Activated T-helper 17 cell treated with anti-CD3 and anti-CD28 coated beads, Interleukin-2, amount 50 U/mL, for 72 hours (primary cell): ENCODE results near the gene PEDS1. TPM values are rescaled to one million over a fixed set of nuclear protein-coding genes. Genes with fewer than 3 reads are reported as not detected.

Experiments
- ATAC-seq: fragments of 150-1000 bp; cut with Tn5 transposase; replicated peaks from 2 replicates; pipeline ENCODE4 v1.10.0; 2021; ENCODE audit warnings: mild to moderate bottlenecking, moderate library complexity
- H3K27ac Mint-ChIP-seq: one replicate; pipeline ENCODE4 v1.8.0; 2022; ENCODE audit warnings: mixed read lengths
- H3K27me3 Mint-ChIP-seq: one replicate; pipeline ENCODE4 v1.8.0; 2022; ENCODE audit warnings: mixed read lengths
- H3K36me3 Mint-ChIP-seq: one replicate; pipeline ENCODE4 v1.8.0; 2022; ENCODE audit warnings: low read depth, mild to moderate bottlenecking, mixed read lengths
- H3K4me1 Mint-ChIP-seq: one replicate; pipeline ENCODE4 v1.8.0; 2022; ENCODE audit warnings: mixed read lengths
- H3K4me3 Mint-ChIP-seq: one replicate; pipeline ENCODE4 v1.8.0; 2022; ENCODE audit warnings: mild to moderate bottlenecking, mixed read lengths
- H3K9me3 Mint-ChIP-seq: one replicate; pipeline ENCODE4 v1.8.0; 2022; ENCODE audit warnings: mixed read lengths
- total RNA-seq, 2 donors: library from RNA; stranded (reverse); gene quantifications; one replicate each; pipeline ENCODE4 v1.2.3, GENCODE V29; 2022

Gene PEDS1
- total RNA-seq, 2 donors from 2014 or later: 13.1 to 22.0 TPM

DNA sequence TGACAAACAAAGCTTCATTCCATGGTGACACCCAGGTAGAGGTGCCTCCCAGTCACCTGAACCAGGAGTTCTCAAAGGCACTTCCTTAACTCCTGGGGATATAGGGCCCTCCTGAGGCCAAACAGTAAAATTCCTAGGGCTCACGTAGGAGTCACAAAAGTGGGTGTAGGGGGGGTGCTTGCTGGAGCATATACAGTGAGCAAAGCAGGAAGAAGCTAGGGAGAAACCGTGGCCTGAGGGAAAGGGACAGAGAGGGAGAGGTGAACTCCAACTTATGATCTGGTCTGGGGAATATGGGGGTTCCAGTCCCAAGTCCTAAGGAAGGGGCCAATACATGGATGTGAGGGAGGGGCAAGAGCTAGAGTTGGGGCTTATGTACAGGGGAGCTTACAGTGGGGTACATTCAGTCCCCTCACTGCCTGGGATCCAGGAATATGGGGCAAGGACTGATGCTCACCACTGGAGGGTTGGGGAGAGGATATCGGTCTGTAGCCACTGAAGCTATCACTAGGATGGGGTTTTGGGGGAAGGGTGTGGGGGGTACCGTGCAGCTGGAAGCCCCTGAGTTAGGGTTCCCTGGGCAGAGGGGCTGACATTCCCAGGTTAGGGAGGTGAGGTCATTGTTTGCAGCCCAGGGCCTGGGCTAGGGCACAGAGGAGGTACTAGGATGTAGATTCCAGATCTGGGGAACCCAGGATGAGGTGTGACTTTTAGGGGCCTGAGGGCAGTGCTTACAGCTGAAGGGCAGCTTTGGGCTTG lies 950 bp downstream of the PEDS1 start:
- Mint-ChIP-seq H3K4me1 (peaks cover 36% of the 10 kb centered on the region), H3K27me3 (no peaks in the 10 kb centered on the region), H3K27ac (peak overlapping the region; percentile 97)

GRCh38 chr20:50151034-50151743 lies 2.3 kb downstream of the PEDS1 start:
- ATAC-seq: no peak
- no peaks in the 10 kb centered on the region for H3K27me3 Mint-ChIP-seq
- H3K4me1 Mint-ChIP-seq: peaks cover 41% of the 10 kb centered on the region
- no peaks in the 10 kb centered on the region for H3K9me3 Mint-ChIP-seq
- peak overlapping the region; percentile 87 for H3K4me3 Mint-ChIP-seq
- H3K27ac Mint-ChIP-seq: peak overlapping the region; percentile 97
- peaks cover 49% of the 10 kb centered on the region for H3K36me3 Mint-ChIP-seq

More for the DNA sequence above, 950 bp downstream of the PEDS1 start:
- ATAC-seq: no peak
- Mint-ChIP-seq H3K36me3 (peaks cover 42% of the 10 kb centered on the region), H3K4me3 (peak overlapping the region; percentile 87), H3K9me3 (no peaks in the 10 kb centered on the region)

DNA sequence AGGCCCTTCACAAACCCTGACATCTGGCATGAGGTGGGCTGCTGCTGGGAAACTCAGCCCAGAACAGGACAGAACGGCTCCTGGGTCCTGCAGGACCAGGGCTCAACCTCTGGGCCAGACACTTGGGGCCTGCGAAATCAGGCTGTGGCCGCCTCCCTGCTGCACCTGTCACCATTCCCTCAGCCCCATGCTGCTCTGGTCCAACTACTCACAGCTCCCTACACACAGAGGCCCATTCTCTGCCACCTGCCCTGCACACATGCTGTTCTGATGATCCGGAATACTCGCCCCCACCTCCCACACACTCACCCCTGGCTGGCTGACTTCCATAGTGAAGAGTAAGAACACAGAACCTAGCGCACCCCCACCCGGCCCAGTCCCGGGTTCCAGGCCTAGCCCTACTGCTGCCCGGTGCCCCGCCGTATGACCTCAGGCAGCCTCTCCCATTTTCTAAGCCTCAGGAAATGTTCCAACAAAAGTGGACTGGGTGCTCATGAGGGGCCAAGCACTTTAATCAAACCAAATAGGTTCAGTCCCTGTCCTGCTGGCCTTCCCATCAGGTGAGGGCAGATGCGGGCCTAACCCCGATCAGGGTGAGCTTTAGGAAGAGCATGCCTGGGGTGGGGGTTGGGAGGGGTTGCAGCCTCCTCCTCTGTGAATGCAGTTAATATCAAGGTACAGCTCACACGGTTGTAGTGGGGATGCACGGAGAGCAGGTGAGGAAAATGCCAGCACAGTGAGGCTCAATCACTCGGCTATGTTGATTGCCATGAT lies 3.9 kb downstream of the PEDS1 start:
- H3K27ac Mint-ChIP-seq: peak overlapping the region; percentile 97
- no peaks in the 10 kb centered on the region for H3K27me3 Mint-ChIP-seq
- peak overlapping the region; percentile 87 for H3K4me3 Mint-ChIP-seq
- peaks cover 54% of the 10 kb centered on the region for H3K36me3 Mint-ChIP-seq
- no peak for ATAC-seq
- H3K9me3 Mint-ChIP-seq: no peaks in the 10 kb centered on the region
- peaks cover 45% of the 10 kb centered on the region for H3K4me1 Mint-ChIP-seq

DNA sequence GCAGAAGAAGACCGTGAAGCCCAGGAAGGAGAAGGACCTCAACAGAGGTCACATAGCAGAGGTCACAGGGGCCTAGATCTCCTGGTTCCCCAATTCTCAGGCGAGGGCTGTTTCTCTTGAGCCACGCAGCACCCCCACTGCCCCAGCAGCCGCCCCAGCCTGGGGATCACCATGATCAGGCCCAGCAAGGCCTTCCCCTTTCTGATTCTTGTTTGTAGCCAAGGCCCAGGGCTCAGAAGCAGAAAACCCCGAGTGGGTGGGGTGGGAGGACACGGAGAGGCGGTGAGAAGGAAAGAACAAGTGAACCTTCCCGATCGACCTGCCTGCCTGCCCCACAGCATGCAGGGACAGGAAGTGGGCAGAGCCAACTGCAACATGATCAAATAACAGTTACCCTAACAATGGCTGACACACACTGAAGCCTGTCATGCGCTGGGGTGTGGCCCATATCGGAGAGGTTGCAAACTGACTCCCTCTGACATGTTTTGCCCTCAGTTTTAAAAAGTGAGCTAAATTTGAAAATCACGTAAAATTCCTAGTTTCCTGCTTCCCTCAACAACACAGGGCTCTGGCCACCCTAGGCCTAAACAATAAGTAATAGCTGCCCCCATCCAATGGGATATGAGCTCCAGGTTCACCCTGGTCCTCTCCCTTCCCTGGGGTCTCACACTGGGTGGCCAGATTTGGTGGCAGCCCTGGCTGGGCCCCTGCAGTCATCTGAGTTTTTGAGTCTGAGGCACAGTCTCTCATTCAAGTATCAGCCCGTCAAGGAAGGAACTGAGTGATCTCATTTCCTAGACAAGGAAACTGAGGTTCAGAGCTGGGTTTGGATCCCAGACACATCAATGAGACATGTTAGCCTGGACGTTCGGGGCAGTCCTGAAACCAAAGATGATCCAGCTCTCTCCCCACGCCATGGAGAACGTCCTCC lies 6.5 kb downstream of the PEDS1 start:
- Mint-ChIP-seq H3K36me3 (peaks cover 58% of the 10 kb centered on the region), H3K9me3 (no peaks in the 10 kb centered on the region), H3K27me3 (no peaks in the 10 kb centered on the region), H3K4me3 (peak overlapping the region; percentile 84), H3K27ac (peak overlapping the region; percentile 97), H3K4me1 (peaks cover 37% of the 10 kb centered on the region)
- peak; percentile 99 for ATAC-seq

- peaks cover 58% of the 10 kb centered on the region for H3K36me3 Mint-ChIP-seq
Observed at GRCh38 chr20:50146214-50146613, 7.3 kb downstream of the PEDS1 start.

DNA sequence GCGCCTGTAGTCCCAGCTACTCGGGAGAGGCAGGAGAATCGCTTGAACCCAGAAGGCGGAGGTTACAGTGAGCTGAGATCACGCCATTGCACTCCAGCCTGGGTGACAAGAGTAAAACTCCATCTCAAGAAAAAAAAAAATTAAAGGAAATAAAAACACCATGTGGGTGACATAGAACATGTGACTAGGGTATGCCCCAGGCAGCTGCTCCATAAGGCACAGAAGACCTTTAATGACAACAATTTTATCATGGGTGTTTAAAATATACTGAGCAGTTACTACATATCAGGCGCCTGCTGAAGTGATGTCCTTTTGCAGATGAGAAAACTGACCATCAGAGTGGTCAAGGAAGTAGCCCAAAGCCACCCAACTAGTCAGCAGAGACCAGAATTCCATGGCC lies 8.0 kb downstream of the PEDS1 start:
- H3K27me3 Mint-ChIP-seq: no peaks in the 10 kb centered on the region
- peaks cover 54% of the 10 kb centered on the region for H3K36me3 Mint-ChIP-seq
- H3K4me3 Mint-ChIP-seq: peak overlapping the region; percentile 84
- peaks cover 31% of the 10 kb centered on the region for H3K4me1 Mint-ChIP-seq
- peak overlapping the region; percentile 97 for H3K27ac Mint-ChIP-seq
- no peaks in the 10 kb centered on the region for H3K9me3 Mint-ChIP-seq
- no peak for ATAC-seq

More at GRCh38 chr20:50146214-50146613, 7.3 kb downstream of the PEDS1 start:
- Mint-ChIP-seq H3K4me1 (peaks cover 33% of the 10 kb centered on the region), H3K27me3 (no peaks in the 10 kb centered on the region), H3K4me3 (peak overlapping the region; percentile 84), H3K27ac (peak overlapping the region; percentile 97), H3K9me3 (no peaks in the 10 kb centered on the region)
- ATAC-seq: no peak

- Mint-ChIP-seq H3K4me1 (peaks cover 28% of the 10 kb centered on the region), H3K9me3 (no peaks in the 10 kb centered on the region), H3K27me3 (no peaks in the 10 kb centered on the region), H3K36me3 (peaks cover 57% of the 10 kb centered on the region), H3K27ac (no peak overlapping the region), H3K4me3 (no peak overlapping the region)
- ATAC-seq: no peak
Observed at GRCh38 chr20:50144362-50144761, 9.2 kb downstream of the PEDS1 start.

- no peak overlapping the region for H3K27ac Mint-ChIP-seq
- H3K4me1 Mint-ChIP-seq: peaks cover 23% of the 10 kb centered on the region
- H3K4me3 Mint-ChIP-seq: no peak overlapping the region
- H3K36me3 Mint-ChIP-seq: peaks cover 47% of the 10 kb centered on the region
- H3K27me3 Mint-ChIP-seq: no peaks in the 10 kb centered on the region
- ATAC-seq: no peak
- H3K9me3 Mint-ChIP-seq: no peaks in the 10 kb centered on the region
Observed at GRCh38 chr20:50142812-50143211, 10.7 kb downstream of the PEDS1 start.

DNA sequence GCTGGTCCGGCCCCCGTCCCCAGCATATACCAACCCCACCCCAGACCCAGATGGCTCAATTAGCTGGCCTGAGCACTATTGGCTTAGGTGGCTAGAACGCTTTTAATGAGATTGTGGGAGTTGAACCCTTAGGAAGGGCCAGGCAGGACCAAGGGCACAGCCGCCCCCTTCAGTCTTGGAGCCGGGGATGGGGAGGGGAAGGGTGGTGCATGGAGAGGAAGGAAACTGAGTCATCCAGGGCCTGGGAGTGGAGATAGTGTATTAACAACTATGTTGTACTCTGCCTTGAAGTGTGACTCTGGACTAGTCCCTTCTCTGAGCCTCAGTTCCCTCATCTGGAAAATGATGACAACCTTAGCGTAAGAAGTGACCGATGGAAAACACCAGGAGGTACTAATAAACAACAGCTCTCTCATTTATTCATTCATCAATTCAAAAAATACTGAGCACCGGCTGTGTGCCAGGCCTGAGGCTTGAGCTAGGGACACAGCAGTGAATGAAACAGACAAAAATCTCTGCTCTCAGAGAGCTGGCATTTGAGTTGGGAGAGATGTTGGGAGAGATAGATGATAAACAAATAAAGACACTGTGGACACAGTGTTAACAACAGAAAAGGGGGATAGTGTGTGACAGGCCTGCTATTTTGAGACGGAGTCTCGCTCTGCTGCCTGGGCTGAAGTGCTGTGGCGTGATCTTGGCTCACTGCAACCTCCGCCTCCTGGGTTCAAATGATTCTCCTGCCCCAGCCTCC lies 11.5 kb downstream of the PEDS1 start:
- H3K4me1 Mint-ChIP-seq: peaks cover 29% of the 10 kb centered on the region
- H3K4me3 Mint-ChIP-seq: no peak overlapping the region
- no peaks in the 10 kb centered on the region for H3K27me3 Mint-ChIP-seq
- H3K9me3 Mint-ChIP-seq: no peaks in the 10 kb centered on the region
- peaks cover 56% of the 10 kb centered on the region for H3K36me3 Mint-ChIP-seq
- no peak for ATAC-seq
- peak overlapping the region; percentile 65 for H3K27ac Mint-ChIP-seq

DNA sequence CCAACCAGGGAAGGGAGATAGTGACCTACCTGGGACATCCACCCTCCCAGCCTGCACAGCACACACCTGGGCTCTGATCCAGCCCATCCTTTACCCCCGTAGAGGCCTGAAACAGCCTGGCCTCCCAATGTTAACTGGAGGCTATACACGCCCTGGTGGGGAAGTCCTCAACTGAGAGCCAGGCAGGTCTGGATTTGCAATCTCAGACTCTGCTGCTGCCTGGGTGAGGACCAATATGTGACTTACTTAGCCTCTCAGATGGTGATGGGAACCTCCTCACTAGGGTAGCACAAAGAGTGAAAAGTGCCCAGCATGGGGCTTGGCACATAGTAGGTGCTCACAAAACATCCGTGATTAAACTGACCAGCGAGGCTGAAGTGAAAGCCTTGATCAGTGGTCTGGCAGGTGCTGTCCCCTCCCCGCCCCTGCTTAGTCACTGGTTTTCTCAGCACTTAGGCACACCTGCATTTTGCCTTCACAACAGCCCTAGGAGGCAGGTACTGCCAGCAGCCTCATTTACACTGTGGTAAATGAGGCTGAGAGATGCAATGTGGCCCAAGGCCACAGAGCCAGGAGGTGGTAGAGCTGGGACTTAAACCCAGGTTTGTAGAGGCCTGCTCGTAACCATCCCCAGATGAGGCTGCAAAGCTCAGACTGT lies 12.4 kb downstream of the PEDS1 start:
- Mint-ChIP-seq H3K4me3 (no peak overlapping the region), H3K9me3 (no peaks in the 10 kb centered on the region), H3K4me1 (peaks cover 24% of the 10 kb centered on the region), H3K27me3 (no peaks in the 10 kb centered on the region), H3K36me3 (peaks cover 57% of the 10 kb centered on the region), H3K27ac (peak overlapping the region; percentile 65)
- ATAC-seq: no peak

DNA sequence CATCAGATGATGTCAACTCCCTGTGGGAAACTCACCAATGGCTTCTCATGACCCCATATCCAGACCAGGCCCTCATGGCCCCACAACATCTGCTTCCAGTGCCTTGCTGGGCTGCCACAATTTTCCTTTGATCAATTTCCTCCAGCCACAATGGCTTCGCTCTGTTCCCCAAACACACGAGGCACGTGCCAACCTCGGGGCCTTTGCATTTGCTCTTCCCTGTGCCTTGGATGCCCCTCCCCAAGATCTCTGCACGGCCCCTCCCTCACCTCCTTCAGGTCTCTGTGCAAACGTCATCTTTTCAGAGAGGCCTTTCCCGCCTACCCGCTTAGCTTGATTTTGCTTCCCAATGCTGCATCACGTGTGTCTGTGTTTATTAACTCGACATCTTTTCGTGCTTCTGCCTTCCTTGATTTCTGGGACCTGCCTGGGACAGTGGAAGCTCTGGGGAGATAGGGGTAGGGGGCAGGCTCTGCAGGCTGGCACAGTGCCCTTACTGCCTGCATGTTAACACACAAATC lies 13.1 kb downstream of the PEDS1 start:
- H3K9me3 Mint-ChIP-seq: no peaks in the 10 kb centered on the region
- peaks cover 21% of the 10 kb centered on the region for H3K4me1 Mint-ChIP-seq
- H3K4me3 Mint-ChIP-seq: no peak overlapping the region
- no peaks in the 10 kb centered on the region for H3K27me3 Mint-ChIP-seq
- H3K27ac Mint-ChIP-seq: peak overlapping the region; percentile 8
- ATAC-seq: no peak
- peaks cover 60% of the 10 kb centered on the region for H3K36me3 Mint-ChIP-seq

DNA sequence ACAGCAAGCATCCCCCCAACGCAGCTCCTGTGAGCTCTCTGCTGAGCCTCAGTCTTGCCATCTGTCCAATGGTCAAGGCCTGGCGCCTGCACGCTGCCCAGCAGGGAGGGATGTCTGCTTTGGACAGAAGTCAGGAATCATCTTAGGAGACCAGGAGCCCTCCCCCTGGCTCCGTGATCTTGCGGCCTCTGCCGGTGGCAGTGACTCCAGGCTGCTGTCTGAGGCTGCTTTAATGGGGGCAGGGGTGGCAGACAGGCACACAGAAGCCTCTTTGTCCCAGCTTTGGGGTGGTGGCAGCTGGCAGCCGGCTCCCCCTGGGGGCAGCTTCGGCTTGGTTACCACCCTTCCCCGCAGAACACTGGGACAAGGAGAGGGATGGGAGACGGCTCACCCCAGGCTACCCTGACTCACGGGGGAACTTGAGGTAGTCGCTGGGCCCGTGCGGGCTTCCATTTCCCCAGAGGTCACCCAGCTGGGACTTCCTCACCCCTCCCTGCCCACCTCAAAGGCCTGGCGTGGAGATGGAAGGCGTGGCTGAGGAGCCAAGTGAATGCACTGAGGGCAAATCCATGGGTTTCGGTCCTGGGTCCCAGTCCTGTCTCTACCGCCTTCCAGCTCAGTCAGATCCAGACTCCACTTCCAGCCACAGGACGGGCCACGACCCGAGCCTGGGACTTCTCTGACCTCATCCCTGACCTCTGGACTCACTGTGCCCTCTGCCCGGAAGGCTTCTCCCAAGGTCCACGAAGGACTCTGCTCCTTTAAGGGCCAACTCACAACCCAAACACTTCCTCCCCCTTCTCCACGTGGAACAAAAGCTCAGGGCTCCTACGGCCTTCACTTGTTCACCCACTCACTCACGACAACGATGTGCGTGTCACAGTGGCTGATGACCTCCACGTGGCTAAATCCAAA lies 14.8 kb downstream of the PEDS1 start:
- no peak overlapping the region for H3K4me3 Mint-ChIP-seq
- ATAC-seq: no peak
- H3K9me3 Mint-ChIP-seq: no peaks in the 10 kb centered on the region
- no peaks in the 10 kb centered on the region for H3K27me3 Mint-ChIP-seq
- peak overlapping the region; percentile 43 for H3K27ac Mint-ChIP-seq
- H3K4me1 Mint-ChIP-seq: peaks cover 21% of the 10 kb centered on the region
- peaks cover 67% of the 10 kb centered on the region for H3K36me3 Mint-ChIP-seq
